Mucosa of descending colon (tissue), 3 donors: ENCODE results near the gene TFIP11. TPM values are rescaled to one million over a fixed set of nuclear protein-coding genes. Genes with fewer than 3 reads are reported as not detected.

Experiments used
- ATAC-seq: fragments of 200-7000 bp; cut with Tn5 transposase; one replicate; pipeline ENCODE4 v1.9.1; 2020; ENCODE audit warnings: mild to moderate bottlenecking, moderate library complexity
- DNase-seq, 3 donors: peaks; one replicate each; pipeline ENCODE4 v3.0.0-alpha.2; 2020
- H3K36me3 ChIP-seq: fragments of 200-600 bp; one replicate; pipeline ENCODE4 v1.8.0; 2021; ENCODE audit warnings: low read depth, mild to moderate bottlenecking
- H3K4me1 ChIP-seq: fragments of 200-600 bp; one replicate; pipeline ENCODE4 v1.8.0; 2021; ENCODE audit warnings: low read depth, mild to moderate bottlenecking
- H3K4me3 ChIP-seq: fragments of 200-600 bp; one replicate; pipeline ENCODE4 v1.8.0; 2021; ENCODE audit warnings: mild to moderate bottlenecking
- H3K9me3 ChIP-seq: fragments of 200-600 bp; one replicate; pipeline ENCODE4 v1.8.0; 2021; ENCODE audit warnings: mild to moderate bottlenecking
- intact Hi-C, 2 donors: fragments of 100-400 bp; cut with DNase I in 1 of 2; cut with micrococcal nuclease in 1 of 2; formaldehyde crosslinking; loops; one replicate each; pipeline versions ENCODE4 v1.11.0 to v1.11.1; 2022; cut with DNase I, micrococcal nuclease
- total RNA-seq, 3 donors: library from RNA; stranded (reverse); fragmentation: NEBNext Ultra II Directional in 2 of 3; extraction: Animal tissue kit (Norgen Biotek cat#: 25700) in 2 of 3; gene quantifications; one replicate each; pipeline versions ENCODE4 v1.2.1 to v1.2.4, GENCODE V29; 2021 to 2023
- TF ChIP-seq, protein P1 (sequence below): fragments of 200-600 bp; IDR thresholded peaks from one replicate; pipeline ENCODE4 v1.8.0; 2022; ENCODE audit warnings: antibody characterized with exemption, mild to moderate bottlenecking
- donor health status: DM: no; HTN: no; CAD: no; lungs with moderate emphysema.
- donor health status: DM: no; HTN: no; CAD: no.
- donor health status: DM: no; HTN: yes; CAD: no.

The TFIP11 gene
- total RNA-seq, 3 donors from 2014 or later, result 26.2 to 39.1 (median 34.6) TPM

DNA sequence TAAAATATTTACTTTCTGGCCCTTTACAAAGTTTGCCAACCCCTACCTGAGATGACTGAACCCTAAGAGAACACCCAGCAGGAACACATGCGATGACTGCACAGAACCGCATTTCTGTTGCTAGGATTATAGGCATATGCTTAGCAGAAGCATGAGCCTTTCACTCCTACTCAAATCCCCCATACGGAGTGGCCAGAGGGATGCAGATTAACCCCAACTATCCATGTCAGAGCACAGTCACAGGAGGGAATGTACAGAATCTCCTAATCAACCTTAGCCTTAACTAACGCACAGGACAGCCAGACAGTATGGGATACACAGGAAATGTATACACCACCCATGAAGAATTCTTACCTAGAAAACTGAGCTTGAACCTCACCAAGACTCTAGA is 34.9 kb downstream of the TFIP11 start:
- DNase-seq (no peak), ATAC-seq (no peak)
- no peaks in the 10 kb centered on the region for H3K9me3 ChIP-seq
- H3K36me3 ChIP-seq, result peaks cover 2% of the 10 kb centered on the region
- H3K4me1 ChIP-seq, result peaks cover 19% of the 10 kb centered on the region
- TF ChIP-seq, protein P1, sequence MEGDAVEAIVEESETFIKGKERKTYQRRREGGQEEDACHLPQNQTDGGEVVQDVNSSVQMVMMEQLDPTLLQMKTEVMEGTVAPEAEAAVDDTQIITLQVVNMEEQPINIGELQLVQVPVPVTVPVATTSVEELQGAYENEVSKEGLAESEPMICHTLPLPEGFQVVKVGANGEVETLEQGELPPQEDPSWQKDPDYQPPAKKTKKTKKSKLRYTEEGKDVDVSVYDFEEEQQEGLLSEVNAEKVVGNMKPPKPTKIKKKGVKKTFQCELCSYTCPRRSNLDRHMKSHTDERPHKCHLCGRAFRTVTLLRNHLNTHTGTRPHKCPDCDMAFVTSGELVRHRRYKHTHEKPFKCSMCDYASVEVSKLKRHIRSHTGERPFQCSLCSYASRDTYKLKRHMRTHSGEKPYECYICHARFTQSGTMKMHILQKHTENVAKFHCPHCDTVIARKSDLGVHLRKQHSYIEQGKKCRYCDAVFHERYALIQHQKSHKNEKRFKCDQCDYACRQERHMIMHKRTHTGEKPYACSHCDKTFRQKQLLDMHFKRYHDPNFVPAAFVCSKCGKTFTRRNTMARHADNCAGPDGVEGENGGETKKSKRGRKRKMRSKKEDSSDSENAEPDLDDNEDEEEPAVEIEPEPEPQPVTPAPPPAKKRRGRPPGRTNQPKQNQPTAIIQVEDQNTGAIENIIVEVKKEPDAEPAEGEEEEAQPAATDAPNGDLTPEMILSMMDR, result no peak
- intact Hi-C loops, result no loop called here
- H3K4me3 ChIP-seq, result no peak overlapping the region

DNA sequence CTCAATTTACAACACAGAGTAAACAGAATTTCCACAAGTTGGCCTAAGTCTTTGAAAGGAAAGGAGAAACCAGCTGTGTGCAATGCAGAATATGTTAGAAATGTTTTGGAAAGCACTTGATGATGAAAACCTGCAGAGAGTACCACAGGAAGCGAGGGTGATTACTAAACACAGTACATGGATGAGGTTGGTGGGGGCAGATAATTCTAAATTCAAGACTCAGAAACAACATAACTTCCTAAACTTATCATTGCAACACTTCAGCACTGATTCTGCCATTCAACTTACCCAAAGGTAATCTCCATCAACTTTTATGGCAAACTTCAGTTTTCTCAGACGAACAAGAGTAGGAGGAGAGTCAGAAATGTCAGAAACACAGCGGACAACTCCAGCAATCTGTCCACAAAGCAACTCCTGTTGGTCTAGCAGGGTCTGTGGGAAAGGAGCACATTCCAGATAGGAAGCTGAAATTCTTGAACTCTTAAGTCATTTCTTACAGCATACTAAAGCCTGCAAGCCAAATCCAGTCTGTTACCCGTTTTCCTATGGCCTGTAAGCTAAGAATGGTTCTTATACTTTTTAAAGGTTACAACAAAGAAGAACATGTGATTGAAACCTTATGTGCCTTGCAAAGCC is 35.5 kb downstream of the TFIP11 start:
- ATAC-seq (no peak), DNase-seq (no peak)
- H3K4me3 ChIP-seq, result no peak overlapping the region
- H3K9me3 ChIP-seq, result no peaks in the 10 kb centered on the region
- TF ChIP-seq, protein P1, result no peak
- intact Hi-C loops, result no loop called here
- peaks cover 4% of the 10 kb centered on the region for H3K36me3 ChIP-seq
- H3K4me1 ChIP-seq, result peaks cover 19% of the 10 kb centered on the region

DNA sequence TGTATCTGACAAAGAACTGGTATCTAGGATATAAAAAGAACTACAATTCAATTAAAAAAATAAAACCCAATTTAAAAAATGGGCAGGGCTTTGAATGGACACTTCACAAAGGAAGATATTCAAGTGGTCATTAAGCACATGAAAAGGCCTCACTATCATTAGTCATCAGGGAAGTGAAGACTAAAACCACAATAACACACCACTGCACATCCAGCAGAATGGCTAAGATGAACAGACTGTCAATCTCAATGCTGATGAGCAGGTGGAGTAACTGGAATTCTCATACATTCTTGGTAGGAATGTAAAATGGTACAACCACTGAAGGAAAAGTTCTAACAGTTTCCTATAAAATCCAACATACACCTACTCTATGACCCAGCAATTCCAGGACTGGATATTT is 37.6 kb downstream of the TFIP11 start:
- no peak for DNase-seq
- Histone ChIP-seq H3K4me3 (no peak overlapping the region), H3K4me1 (peaks cover 6% of the 10 kb centered on the region), H3K9me3 (no peaks in the 10 kb centered on the region), H3K36me3 (peaks cover 4% of the 10 kb centered on the region)
- intact Hi-C loops, result no loop called here
- TF ChIP-seq, protein P1, result no peak
- no peak for ATAC-seq

DNA sequence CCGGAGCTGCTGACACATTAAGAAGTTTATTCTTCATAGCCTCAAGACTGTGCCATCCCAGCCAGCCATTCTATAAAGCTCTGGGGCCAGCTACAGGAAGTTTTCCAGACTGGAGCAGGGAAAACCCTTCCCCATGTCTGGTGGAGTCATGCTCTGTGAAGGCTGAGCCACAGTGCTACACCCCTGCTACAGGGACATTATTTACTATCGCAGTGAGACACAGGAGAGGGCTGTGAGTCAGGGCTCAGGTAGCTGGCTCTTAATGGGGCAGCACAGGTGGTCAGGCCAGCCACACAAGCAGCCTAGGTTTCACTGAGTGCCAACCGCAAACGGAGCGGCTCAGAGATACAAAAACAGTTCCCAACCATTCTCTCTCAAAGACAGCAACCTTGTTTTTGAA is 40.8 kb downstream of the TFIP11 start:
- no peak overlapping the region for H3K4me3 ChIP-seq
- H3K9me3 ChIP-seq, result no peaks in the 10 kb centered on the region
- H3K36me3 ChIP-seq, result peaks cover 4% of the 10 kb centered on the region
- H3K4me1 ChIP-seq, result no peaks in the 10 kb centered on the region
- TF ChIP-seq, protein P1, result no peak
- ATAC-seq (peak; percentile 59), DNase-seq (no peak)
- intact Hi-C loops, result no loop called here

DNA sequence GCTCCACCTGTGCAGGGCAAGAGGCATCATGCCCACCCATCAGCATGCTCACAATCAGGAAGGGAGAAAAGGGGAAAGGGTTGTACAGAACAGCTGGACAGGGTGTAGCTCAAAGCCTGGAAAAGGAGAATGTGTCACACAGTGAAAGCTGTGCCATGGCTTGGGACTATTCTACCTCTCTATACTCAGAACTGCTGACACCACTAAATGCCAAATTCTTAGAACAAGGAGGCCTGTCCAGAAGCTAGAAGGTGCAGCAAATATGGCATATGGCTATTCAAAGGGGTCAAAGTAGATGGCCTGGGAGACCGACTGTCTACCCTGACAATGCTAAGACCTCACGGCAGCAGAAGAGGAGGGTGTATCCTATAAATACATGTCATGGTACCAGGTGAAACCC is 41.5 kb downstream of the TFIP11 start:
- Histone ChIP-seq H3K36me3 (peaks cover 4% of the 10 kb centered on the region), H3K9me3 (no peaks in the 10 kb centered on the region), H3K4me3 (no peak overlapping the region), H3K4me1 (no peaks in the 10 kb centered on the region)
- DNase-seq, result no peak
- intact Hi-C loops, result no loop called here
- no peak for ATAC-seq
- TF ChIP-seq, protein P1, result no peak

DNA sequence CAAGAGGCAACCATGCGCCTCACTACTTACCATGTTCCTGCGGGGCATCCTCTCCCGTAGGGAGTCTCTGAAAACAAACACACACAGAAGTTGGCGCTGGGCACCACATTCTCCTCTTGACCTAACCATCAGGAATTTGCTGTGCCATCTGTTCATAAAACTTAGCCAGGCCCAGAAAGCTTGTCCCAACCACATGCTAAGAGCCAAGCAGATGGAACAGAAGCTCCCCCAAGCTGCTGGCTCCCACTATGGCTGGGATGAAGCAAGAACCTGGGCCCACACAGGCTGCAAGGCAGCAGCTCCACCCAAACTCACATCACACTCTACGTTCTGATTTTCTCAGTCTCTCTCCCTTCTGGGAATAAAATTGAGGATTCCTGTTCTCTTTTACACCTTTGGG is 46.1 kb downstream of the TFIP11 start:
- intact Hi-C loops, result no loop called here
- DNase-seq (no peak), ATAC-seq (no peak)
- peaks cover 5% of the 10 kb centered on the region for H3K36me3 ChIP-seq
- no peaks in the 10 kb centered on the region for H3K9me3 ChIP-seq
- no peak overlapping the region for H3K4me3 ChIP-seq
- TF ChIP-seq, protein P1, result no peak
- no peaks in the 10 kb centered on the region for H3K4me1 ChIP-seq
